GM21619 (cell line): ENCODE measurements around the gene C3orf62.
"Not testable (repeated sequence)": the region's sequence is repeated elsewhere in the genome, so short reads cannot be mapped to it uniquely, and the experiment has no call there.

Experiments
- ATAC-seq: cut with Tn5 transposase; IDR thresholded peaks from one replicate; pipeline ENCODE4 v1.9.1; 2021; ENCODE audit not compliant: unreplicated experiment

Gene C3orf62

GRCh38 chr3:49269443-49270155, 7.4 kb downstream of the C3orf62 start:
- no peak for ATAC-seq

DNA sequence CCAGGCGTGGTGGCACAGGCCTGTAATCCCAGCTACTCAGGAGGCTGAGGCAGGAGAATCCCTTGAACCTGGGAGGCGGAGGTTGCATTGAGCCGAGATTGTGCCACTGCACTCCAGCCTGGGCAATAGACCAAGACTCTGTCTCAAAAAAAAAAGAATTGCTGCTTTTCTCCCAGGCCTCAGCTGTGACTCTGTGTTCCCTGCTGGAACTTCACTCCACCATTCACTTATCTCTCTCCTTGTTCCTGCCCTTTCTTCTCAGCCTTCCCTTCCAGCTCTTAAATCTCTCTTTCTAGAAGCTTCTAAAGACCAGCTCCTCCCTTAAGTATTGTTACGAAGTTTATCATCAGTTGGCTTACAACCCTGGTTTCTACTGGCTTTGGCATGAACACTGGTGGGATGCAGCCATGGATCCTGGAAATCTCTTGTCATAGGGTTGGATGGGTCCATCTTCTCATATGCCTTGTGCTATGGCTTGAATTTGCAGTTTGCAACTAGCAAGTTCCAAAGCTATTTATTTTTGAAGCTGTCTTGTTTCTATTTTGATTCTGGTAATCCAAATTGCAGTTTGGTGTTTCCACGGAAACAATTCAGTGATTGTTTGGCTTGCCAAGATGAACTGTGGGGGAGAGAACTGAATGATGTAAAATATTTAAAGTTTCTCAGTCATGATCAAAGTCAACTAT, 10.5 kb downstream of the C3orf62 start:
- no peak for ATAC-seq

DNA sequence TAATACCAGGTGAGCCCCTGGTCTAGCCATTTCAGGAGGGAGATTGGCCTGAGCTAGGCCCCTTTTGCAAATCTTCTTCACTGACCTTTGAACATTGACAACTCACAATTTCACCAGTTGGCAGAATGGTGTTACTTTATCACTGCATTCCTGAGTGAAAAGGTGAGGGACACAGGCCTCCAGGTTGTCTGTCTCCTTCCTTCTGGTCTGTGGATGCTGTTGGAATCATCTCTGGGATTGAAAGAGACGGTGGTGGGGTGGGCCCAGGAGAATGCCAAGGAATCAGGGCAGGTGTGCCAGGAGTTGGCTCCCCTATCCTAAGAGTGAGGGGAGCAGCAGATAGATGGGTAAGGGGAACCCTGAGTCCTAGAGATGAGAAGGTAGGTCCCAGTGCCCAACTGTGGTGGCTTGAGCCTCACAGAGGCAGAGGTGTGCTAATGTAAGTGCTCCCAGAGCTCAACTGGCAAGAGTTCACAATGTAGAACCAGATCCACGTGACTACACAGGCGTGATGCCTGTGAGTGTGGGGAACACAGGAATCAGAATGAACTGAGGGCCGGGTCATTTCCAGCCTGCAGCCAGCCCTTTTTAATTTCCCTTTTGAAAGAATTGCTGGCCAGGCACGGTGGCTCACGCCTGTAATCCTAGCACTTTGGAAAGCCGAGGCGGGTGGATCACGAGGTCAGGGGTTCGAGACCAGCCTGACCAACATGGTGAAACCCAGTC, 11.2 kb downstream of the C3orf62 start:
- no peak for ATAC-seq

DNA sequence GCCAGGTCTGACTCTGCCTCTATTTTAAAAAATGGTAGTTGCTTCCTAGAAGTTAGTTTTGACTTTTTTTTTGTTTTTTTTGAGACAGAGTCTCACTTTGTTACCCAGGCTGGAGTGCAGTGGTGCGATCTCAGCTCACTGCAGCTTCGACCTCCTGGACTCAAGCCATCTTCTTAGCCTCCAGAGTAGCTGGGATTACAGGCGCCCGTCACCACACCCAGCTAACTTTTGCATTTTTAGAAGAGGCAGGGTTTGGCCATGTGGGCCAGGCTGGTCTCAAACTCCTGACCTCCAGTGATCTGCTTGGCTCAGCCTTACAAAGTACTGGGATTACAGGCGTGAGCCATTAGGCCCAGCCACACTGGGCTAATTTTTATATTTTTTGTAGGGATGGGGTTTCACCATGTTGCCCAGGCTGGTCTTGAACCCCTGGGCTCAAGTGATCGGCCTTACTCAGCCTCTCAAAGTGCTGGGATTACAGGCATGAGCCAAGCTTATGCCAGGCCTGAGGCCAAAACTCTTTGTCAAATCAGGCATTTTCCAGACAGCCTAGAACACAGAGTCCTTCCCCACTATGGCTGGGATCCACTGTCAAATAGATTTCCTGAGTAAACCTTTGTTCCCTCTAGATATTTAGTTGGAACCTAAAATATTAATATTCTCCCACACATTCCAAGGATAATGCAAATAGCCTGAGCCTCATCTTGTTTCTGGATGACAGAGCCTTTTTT, 13.7 kb downstream of the C3orf62 start:
- no peak for ATAC-seq

DNA sequence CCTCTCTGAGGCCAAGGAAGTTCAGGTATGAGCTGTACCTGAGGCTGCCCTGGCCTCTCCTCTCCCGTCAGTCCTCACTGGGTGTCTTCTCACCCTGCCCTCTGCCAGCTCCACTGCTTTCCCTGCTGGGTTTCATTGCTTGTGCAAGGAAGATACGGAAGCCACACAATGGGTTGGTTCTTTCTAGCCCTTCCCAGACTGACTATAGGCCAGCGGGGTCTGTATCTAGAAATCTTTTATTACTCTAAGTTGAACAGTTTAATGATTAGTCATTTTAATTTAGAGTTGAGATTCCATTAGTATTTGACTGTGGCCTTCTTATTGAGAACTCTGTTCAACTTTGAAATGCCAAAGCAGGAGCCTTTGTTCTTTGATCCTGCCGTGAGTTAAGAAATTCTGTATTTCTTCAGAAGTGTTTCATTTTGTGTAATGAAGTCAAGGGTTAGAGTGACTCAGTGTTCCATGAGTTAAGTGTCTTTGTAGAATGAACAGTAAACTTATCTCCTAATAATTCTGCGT, 16.2 kb downstream of the C3orf62 start:
- ATAC-seq = no peak

- no peak for ATAC-seq
Observed at GRCh38 chr3:49257187-49257586, 19.8 kb downstream of the C3orf62 start.

- ATAC-seq = no peak
Observed at GRCh38 chr3:49255718-49256511, 21.1 kb downstream of the C3orf62 start.

- no peak for ATAC-seq
Observed at GRCh38 chr3:49255112-49255511, 21.9 kb downstream of the C3orf62 start.

- ATAC-seq = no peak
Observed at GRCh38 chr3:49253512-49253911, 23.5 kb downstream of the C3orf62 start.

- ATAC-seq = no peak
Observed at GRCh38 chr3:49248840-49249227, 28.2 kb downstream of the C3orf62 start.

DNA sequence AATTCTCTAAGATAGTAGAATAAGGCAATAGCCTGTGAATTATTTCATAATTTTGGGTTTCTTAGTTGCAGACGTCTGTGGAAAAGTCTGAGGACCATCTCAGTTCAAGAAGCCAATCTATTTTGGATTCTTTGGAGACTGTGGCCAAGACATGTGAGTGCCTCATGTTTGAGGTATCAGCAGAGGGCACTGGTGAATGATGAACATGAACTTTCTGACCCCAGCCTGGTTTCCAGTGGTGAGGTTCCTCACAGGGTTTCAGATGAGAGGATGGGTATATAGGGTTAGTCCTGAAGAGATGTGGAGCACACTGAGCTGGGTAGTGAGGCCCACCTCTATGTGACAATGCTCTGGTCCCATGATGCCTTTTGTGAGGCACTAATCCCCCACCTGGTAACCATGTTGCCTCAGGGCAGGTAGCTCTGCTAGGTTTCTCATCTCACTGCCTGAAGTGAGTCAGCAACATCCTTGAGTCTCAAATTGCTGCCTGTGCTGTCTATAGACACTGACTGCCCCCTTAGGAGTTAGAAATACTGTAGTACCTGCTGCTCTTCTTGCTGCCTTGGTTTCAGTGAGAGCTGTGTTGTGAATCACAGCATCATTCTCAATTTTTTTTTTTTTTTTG, 32.3 kb downstream of the C3orf62 start:
- no peak for ATAC-seq

GRCh38 chr3:49240091-49240490, 36.9 kb downstream of the C3orf62 start:
- ATAC-seq = not testable (repeated sequence)

- peak; percentile 56 for ATAC-seq
Observed at GRCh38 chr3:49238274-49239127, 38.5 kb downstream of the C3orf62 start.

GRCh38 chr3:49237344-49237743, 39.7 kb downstream of the C3orf62 start:
- ATAC-seq = no peak

DNA sequence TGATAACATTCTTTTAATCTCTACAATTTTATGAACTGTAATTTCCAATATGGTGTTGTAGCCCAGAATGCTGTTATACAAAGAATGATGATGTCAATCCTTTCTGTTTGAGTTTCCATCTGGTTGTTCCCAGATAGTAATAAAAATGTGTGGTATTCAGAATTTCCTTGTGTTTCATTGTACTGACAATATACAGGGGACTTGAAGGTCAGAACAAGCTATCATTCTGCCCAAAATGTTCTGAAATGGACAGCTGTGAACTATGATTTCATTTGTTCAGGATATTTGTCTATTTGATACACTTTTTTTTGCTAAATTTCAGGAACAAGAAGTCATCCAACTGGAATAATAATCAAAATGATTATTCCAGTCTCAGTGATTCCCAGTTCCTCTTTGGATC, 40.8 kb downstream of the C3orf62 start:
- ATAC-seq = no peak

DNA sequence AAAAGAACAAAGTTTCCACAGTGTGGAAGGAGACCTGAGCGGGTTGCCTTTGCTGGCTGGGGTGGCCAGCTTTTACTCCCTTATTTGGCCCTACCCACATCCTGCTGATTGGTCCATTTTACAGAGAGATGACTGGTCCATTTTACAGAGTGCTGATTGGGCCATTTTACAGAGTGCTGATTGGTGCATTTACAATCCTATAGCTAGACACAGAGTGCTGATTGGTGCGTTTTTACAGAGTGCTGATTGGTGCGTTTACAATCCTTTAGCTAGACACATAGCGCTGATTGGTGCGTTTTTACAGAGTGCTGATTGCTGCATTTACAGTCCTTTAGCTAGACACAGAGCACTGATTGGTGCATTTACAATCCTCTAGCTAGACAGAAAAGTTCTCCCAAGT, 48.2 kb downstream of the C3orf62 start:
- not testable (repeated sequence) for ATAC-seq

DNA sequence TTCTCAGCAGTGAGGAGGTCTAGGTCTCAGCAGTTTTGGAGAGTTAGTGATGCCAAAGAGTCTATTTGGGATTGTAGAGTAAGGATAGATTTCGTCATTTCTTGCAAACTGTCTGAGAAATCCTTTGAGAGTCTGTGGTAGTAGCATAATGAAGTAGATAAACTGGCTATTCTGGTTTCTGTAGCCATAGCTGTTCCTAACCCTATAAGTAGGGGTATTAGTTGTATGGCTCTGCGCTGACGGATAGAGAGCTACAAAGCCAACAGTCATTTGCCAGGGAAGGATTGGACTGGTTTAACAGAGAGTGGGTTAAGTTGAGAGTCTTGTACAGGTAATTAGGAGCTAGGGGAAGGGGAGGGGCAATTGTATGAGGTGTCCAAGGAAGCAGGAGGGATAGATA, 55.0 kb downstream of the C3orf62 start:
- no peak for ATAC-seq

DNA sequence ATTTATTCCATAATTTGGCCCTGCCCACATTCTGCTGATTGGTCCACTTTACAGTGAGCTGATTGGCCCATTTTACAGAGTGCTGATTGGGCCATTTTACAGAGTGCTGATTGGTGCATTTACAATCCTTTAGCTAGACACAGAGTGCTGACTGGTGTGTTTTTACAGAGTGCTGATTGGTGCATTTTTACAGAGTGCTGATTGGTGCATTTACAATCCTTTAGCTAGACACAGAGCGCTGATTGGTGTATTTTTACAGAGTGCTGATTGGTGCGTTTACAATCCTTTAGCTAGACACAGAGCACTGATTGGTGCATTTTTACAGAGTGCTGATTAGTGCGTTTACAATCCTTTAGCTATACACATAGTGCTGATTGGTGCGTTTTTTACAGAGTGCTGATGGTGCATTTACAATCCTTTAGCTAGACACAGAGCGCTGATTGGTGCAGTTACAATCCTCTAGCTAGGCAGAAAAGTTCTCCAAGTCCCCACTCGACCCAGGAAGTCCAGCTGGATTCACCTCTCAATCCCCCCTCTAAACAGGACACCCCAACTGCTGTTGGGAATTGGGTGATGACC, 56.0 kb downstream of the C3orf62 start:
- ATAC-seq = not testable (repeated sequence)

DNA sequence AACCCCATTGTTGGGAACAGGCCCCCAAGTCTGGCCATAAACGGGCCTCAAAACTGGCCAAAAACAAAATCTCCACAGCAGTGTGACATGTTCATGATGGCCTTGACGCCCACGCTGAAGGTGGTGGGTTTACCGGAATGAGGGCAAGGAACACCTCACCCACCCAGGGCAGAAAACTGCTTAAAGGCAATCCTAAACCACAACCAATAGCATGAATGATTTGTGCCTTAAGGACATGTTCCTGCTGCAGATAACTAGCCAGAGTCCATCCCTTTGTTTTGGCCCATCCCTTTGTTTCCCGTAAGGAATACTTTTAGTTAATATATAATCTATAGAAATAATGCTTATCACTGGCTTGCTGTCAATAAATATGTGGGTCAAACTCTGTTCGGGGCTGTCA, 57.9 kb downstream of the C3orf62 start:
- no peak for ATAC-seq
